ENCODE data around the gene WDR73.
"Not testable (repeated sequence)": the region's sequence is repeated elsewhere in the genome, so short reads cannot be mapped to it uniquely, and the experiment has no call there.

Gene WDR73

DNA sequence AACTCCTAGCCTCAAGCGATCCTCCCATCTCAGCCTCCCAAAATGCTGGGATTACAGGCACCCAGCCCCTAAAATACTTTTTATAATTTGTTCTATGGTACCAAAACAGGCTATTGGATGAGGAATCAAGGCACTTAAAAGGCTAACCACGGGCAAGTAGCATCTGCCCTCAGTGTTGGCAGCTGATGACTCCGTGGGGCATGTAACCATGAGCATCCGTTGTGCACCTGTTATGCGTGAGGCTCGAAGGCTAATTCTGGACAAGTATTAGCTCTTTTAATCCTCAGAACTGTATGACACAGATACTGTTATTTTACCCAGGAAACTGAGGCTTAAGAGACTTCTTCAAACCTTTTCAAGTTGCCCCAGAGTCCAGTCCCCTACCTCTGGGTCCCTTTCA is 10.2 kb downstream of the WDR73 start:
- H3K27ac ChIP-seq (ENCODE audit: insufficient read depth, low read length, poor library complexity, severe bottlenecking) = no peak overlapping the region
- no peaks in the 10 kb centered on the region for H3K4me1 ChIP-seq (ENCODE audit: control insufficient read depth, insufficient read depth, low read length, poor library complexity, severe bottlenecking)
- no peak overlapping the region for H3K4me3 ChIP-seq (ENCODE audit: insufficient read depth, low read depth, low read length, poor library complexity, severe bottlenecking)
- no peaks in the 10 kb centered on the region for H3K27me3 ChIP-seq (replicated peaks; ENCODE audit: control insufficient read depth, insufficient read depth, low read length, poor library complexity, severe bottlenecking)
- DNase-seq = no peak
- no peaks in the 10 kb centered on the region for H3K9me3 ChIP-seq (ENCODE audit: control insufficient read depth, low read length)
- H3K36me3 ChIP-seq (ENCODE audit: control insufficient read depth, insufficient read depth, low read length) = peaks cover 82% of the 10 kb centered on the region

DNA sequence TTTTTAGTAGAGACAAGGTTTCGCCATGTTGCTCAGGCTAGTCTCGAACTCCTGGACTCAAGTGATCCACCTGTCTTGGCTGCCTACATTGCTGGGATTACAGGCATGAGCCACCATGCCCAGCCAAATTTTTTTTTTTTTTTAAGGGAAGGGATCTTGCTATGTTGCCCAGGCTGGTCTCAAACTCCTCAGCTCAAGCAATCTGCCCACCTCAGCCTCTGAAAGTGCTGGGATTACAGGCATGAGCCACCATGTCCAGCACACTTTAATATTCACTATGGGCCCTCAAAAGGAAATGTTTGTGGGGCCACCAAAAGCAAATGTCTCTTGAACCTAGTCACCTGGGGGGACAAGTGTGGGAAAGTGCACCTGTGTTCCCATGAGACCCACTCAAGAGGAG is 11.4 kb downstream of the WDR73 start:
- not testable (repeated sequence) for DNase-seq; H3K9me3 ChIP-seq (ENCODE audit: control insufficient read depth, low read length); H3K4me3 ChIP-seq (ENCODE audit: insufficient read depth, low read depth, low read length, poor library complexity, severe bottlenecking); H3K4me1 ChIP-seq (ENCODE audit: control insufficient read depth, insufficient read depth, low read length, poor library complexity, severe bottlenecking); H3K27me3 ChIP-seq (replicated peaks; ENCODE audit: control insufficient read depth, insufficient read depth, low read length, poor library complexity, severe bottlenecking); H3K27ac ChIP-seq (ENCODE audit: insufficient read depth, low read length, poor library complexity, severe bottlenecking)
- peaks cover 70% of the 10 kb centered on the region for H3K36me3 ChIP-seq (ENCODE audit: control insufficient read depth, insufficient read depth, low read length)

- not testable (repeated sequence) for H3K27ac ChIP-seq (ENCODE audit: insufficient read depth, low read length, poor library complexity, severe bottlenecking)
- H3K36me3 ChIP-seq (ENCODE audit: control insufficient read depth, insufficient read depth, low read length) = peaks cover 63% of the 10 kb centered on the region
These were observed 12.2 kb downstream of the WDR73 start for GRCh38 chr15:84641871-84642270.

DNA sequence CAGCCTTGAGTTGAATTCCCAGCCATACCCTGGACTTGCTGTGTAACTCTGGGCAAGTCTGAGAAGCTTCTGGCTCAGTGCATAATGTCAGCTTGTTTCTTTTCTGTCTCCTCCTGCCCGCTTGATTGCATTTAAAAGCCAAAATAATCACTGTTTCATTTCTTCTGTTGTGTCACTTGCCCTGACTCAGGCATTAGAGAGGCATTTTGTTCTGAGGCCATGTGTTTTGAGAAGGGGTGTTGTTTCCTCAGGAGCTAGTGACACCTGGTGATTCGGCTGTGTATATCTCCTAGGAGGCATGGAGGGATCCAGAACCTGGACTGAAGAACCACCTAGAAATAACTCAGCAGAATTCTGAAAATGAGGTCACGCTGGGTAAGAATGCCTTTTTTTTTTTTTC is 16.0 kb downstream of the WDR73 start:
- H3K4me3 ChIP-seq (ENCODE audit: insufficient read depth, low read depth, low read length, poor library complexity, severe bottlenecking) = no peak overlapping the region
- H3K4me1 ChIP-seq (ENCODE audit: control insufficient read depth, insufficient read depth, low read length, poor library complexity, severe bottlenecking) = peaks cover 15% of the 10 kb centered on the region
- no peaks in the 10 kb centered on the region for H3K9me3 ChIP-seq (ENCODE audit: control insufficient read depth, low read length)
- H3K27ac ChIP-seq (ENCODE audit: insufficient read depth, low read length, poor library complexity, severe bottlenecking) = no peak overlapping the region
- no peak for DNase-seq
- peaks cover 35% of the 10 kb centered on the region for H3K36me3 ChIP-seq (ENCODE audit: control insufficient read depth, insufficient read depth, low read length)
- no peaks in the 10 kb centered on the region for H3K27me3 ChIP-seq (replicated peaks; ENCODE audit: control insufficient read depth, insufficient read depth, low read length, poor library complexity, severe bottlenecking)

More at GRCh38 chr15:84641871-84642270, 12.2 kb downstream of the WDR73 start:
- not testable (repeated sequence) for H3K9me3 ChIP-seq (ENCODE audit: control insufficient read depth, low read length); H3K4me3 ChIP-seq (ENCODE audit: insufficient read depth, low read depth, low read length, poor library complexity, severe bottlenecking); H3K4me1 ChIP-seq (ENCODE audit: control insufficient read depth, insufficient read depth, low read length, poor library complexity, severe bottlenecking); DNase-seq; H3K27me3 ChIP-seq (replicated peaks; ENCODE audit: control insufficient read depth, insufficient read depth, low read length, poor library complexity, severe bottlenecking)

- peak overlapping the region; percentile 73 for H3K27ac ChIP-seq (ENCODE audit: insufficient read depth, low read length, poor library complexity, severe bottlenecking)
These were observed 19.8 kb downstream of the WDR73 start for GRCh38 chr15:84634228-84634837.

GRCh38 chr15:84633311-84634227 is 20.5 kb downstream of the WDR73 start:
- peak overlapping the region; percentile 73 for H3K27ac ChIP-seq (ENCODE audit: insufficient read depth, low read length, poor library complexity, severe bottlenecking)
- no peaks in the 10 kb centered on the region for H3K9me3 ChIP-seq (ENCODE audit: control insufficient read depth, low read length)
- H3K27me3 ChIP-seq (replicated peaks; ENCODE audit: control insufficient read depth, insufficient read depth, low read length, poor library complexity, severe bottlenecking) = no peaks in the 10 kb centered on the region
- peaks cover 31% of the 10 kb centered on the region for H3K4me1 ChIP-seq (ENCODE audit: control insufficient read depth, insufficient read depth, low read length, poor library complexity, severe bottlenecking)
- peak; percentile 42 to 53 (median 51) for DNase-seq
- peak overlapping the region; percentile 62 for H3K4me3 ChIP-seq (ENCODE audit: insufficient read depth, low read depth, low read length, poor library complexity, severe bottlenecking)
- no peaks in the 10 kb centered on the region for H3K36me3 ChIP-seq (ENCODE audit: control insufficient read depth, insufficient read depth, low read length)

More at GRCh38 chr15:84634228-84634837, 19.8 kb downstream of the WDR73 start:
- Histone ChIP-seq H3K4me1 (ENCODE audit: control insufficient read depth, insufficient read depth, low read length, poor library complexity, severe bottlenecking) (peaks cover 31% of the 10 kb centered on the region), H3K36me3 (ENCODE audit: control insufficient read depth, insufficient read depth, low read length) (peaks cover 5% of the 10 kb centered on the region), H3K9me3 (ENCODE audit: control insufficient read depth, low read length) (no peaks in the 10 kb centered on the region), H3K27me3 (replicated peaks; ENCODE audit: control insufficient read depth, insufficient read depth, low read length, poor library complexity, severe bottlenecking) (no peaks in the 10 kb centered on the region), H3K4me3 (ENCODE audit: insufficient read depth, low read depth, low read length, poor library complexity, severe bottlenecking) (peak overlapping the region; percentile 62)
- no peak for DNase-seq

DNA sequence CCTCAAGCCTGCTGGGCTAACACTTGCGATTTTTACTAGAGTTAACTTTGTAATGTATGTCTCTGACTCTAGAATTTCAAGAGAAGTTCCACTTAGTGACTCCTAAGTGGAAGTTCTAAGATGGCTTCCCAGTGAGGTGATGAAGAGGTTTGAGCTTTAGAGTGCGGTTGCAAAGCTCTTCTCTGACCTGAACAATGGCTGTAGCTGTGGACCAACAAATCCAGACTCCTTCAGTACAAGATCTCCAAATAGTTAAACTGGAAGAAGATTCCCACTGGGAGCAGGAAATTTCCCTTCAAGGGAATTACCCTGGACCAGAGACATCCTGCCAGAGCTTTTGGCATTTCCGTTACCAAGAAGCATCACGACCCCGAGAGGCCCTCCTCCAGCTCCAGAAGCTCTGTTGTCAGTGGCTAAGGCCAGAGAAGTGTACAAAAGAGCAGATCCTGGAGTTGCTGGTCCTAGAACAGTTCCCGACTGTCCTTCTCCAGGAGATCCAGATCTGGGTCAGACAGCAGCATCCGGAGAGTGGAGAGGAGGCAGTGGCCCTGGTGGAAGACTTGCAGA is 22.3 kb downstream of the WDR73 start:
- peak overlapping the region; percentile 73 for H3K27ac ChIP-seq (ENCODE audit: insufficient read depth, low read length, poor library complexity, severe bottlenecking)
- no peaks in the 10 kb centered on the region for H3K27me3 ChIP-seq (replicated peaks; ENCODE audit: control insufficient read depth, insufficient read depth, low read length, poor library complexity, severe bottlenecking)
- H3K4me3 ChIP-seq (ENCODE audit: insufficient read depth, low read depth, low read length, poor library complexity, severe bottlenecking) = peak overlapping the region; percentile 64
- peaks cover 31% of the 10 kb centered on the region for H3K4me1 ChIP-seq (ENCODE audit: control insufficient read depth, insufficient read depth, low read length, poor library complexity, severe bottlenecking)
- H3K9me3 ChIP-seq (ENCODE audit: control insufficient read depth, low read length) = no peaks in the 10 kb centered on the region
- H3K36me3 ChIP-seq (ENCODE audit: control insufficient read depth, insufficient read depth, low read length) = no peaks in the 10 kb centered on the region
- no peak for DNase-seq

DNA sequence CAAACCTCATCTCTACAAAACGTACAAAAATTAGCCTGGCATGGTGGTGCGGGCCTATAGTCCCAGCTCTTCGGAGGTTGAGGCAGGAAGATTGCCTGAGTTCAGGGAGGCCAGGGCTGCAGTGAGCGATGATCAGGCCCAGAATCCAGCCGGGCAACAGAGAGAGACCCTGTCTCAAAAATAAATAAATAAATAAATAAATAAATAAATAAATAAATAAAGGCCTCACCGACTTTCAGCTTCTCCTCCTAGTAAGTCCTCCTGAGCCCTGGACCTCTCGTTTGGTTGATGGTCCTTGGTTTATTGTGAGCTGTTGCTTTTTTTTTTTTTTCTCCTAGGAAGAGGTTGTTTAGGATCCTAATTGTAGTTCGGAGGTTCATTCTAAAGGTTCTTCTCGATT is 25.1 kb downstream of the WDR73 start:
- H3K36me3 ChIP-seq (ENCODE audit: control insufficient read depth, insufficient read depth, low read length) = no peaks in the 10 kb centered on the region
- no peak for DNase-seq
- no peak overlapping the region for H3K27ac ChIP-seq (ENCODE audit: insufficient read depth, low read length, poor library complexity, severe bottlenecking)
- H3K27me3 ChIP-seq (replicated peaks; ENCODE audit: control insufficient read depth, insufficient read depth, low read length, poor library complexity, severe bottlenecking) = no peaks in the 10 kb centered on the region
- H3K4me3 ChIP-seq (ENCODE audit: insufficient read depth, low read depth, low read length, poor library complexity, severe bottlenecking) = no peak overlapping the region
- H3K9me3 ChIP-seq (ENCODE audit: control insufficient read depth, low read length) = no peaks in the 10 kb centered on the region
- H3K4me1 ChIP-seq (ENCODE audit: control insufficient read depth, insufficient read depth, low read length, poor library complexity, severe bottlenecking) = peaks cover 17% of the 10 kb centered on the region

GRCh38 chr15:84625123-84625522 is 29.0 kb downstream of the WDR73 start:
- no peaks in the 10 kb centered on the region for H3K27me3 ChIP-seq (replicated peaks; ENCODE audit: control insufficient read depth, insufficient read depth, low read length, poor library complexity, severe bottlenecking)
- no peak overlapping the region for H3K27ac ChIP-seq (ENCODE audit: insufficient read depth, low read length, poor library complexity, severe bottlenecking)
- H3K4me1 ChIP-seq (ENCODE audit: control insufficient read depth, insufficient read depth, low read length, poor library complexity, severe bottlenecking) = no peaks in the 10 kb centered on the region
- no peak for DNase-seq
- H3K4me3 ChIP-seq (ENCODE audit: insufficient read depth, low read depth, low read length, poor library complexity, severe bottlenecking) = no peak overlapping the region
- H3K36me3 ChIP-seq (ENCODE audit: control insufficient read depth, insufficient read depth, low read length) = peaks cover 14% of the 10 kb centered on the region
- peaks cover 17% of the 10 kb centered on the region for H3K9me3 ChIP-seq (ENCODE audit: control insufficient read depth, low read length)

GRCh38 chr15:84624359-84624758 is 29.7 kb downstream of the WDR73 start:
- Histone ChIP-seq H3K9me3 (ENCODE audit: control insufficient read depth, low read length) (peaks cover 17% of the 10 kb centered on the region), H3K27ac (ENCODE audit: insufficient read depth, low read length, poor library complexity, severe bottlenecking) (no peak overlapping the region), H3K27me3 (replicated peaks; ENCODE audit: control insufficient read depth, insufficient read depth, low read length, poor library complexity, severe bottlenecking) (no peaks in the 10 kb centered on the region), H3K4me3 (ENCODE audit: insufficient read depth, low read depth, low read length, poor library complexity, severe bottlenecking) (no peak overlapping the region), H3K4me1 (ENCODE audit: control insufficient read depth, insufficient read depth, low read length, poor library complexity, severe bottlenecking) (no peaks in the 10 kb centered on the region), H3K36me3 (ENCODE audit: control insufficient read depth, insufficient read depth, low read length) (peaks cover 14% of the 10 kb centered on the region)
- no peak for DNase-seq

Measured in effector memory CD4-positive, alpha-beta T cell (primary cell).